GM12878 (cell line): ENCODE measurements around the gene TMEM98.

ENCODE experiments used
- CEBPB ChIP-seq, 2 experiments: fragments of 150-350 bp in 1 of 2; IDR thresholded peaks; 2 replicates each; pipeline ENCODE4 v1.6.1; 2012 to 2014; ENCODE audit warnings: low read depth in 2 of 2, low read length in 2 of 2, borderline replicate concordance in 1 of 2, inconsistent platforms in 1 of 2
- CHD1 ChIP-seq: IDR thresholded peaks from 2 replicates; pipeline ENCODE4 v1.6.1; 2012; ENCODE audit warnings: low read depth, low read length, improper control_type of control experiment
- CTCF ChIP-seq, 3 experiments: IDR thresholded peaks in 2 of 3; conservative IDR thresholded peaks in 1 of 3; 2 replicates each; pipeline ENCODE4 v1.5.1; 2011; ENCODE audit warnings: low read depth in 3 of 3, low read length in 3 of 3, mild to moderate bottlenecking in 3 of 3, control low read depth in 2 of 3, moderate library complexity in 2 of 3, inconsistent platforms in 1 of 3, mixed read lengths in 1 of 3; ENCODE audit not compliant: control insufficient read depth in 2 of 3, insufficient read depth in 1 of 3; ENCODE audit errors: extremely low read depth in 1 of 3
- ESRRA ChIP-seq: IDR thresholded peaks from 2 replicates; pipeline ENCODE4 v1.6.1; 2012; ENCODE audit warnings: mild to moderate bottlenecking, low read length, improper control_type of control experiment
- EZH2 ChIP-seq: IDR thresholded peaks from 2 replicates; pipeline ENCODE4 v1.6.1; 2012; ENCODE audit warnings: low read depth, mild to moderate bottlenecking, control low read depth, inconsistent platforms, low read length, borderline replicate concordance; ENCODE audit not compliant: control insufficient read depth
- NKRF ChIP-seq: fragments of 450-650 bp; conservative IDR thresholded peaks from 2 replicates; pipeline ENCODE4 v1.6.1; 2017; ENCODE audit warnings: mild to moderate bottlenecking, moderate library complexity
- POLR2AphosphoS2 ChIP-seq: IDR thresholded peaks from 2 replicates; pipeline ENCODE4 v1.6.1; 2011; ENCODE audit warnings: low read depth, mild to moderate bottlenecking, low read length, improper control_type of control experiment, moderate library complexity
- RFX5 ChIP-seq: IDR thresholded peaks from 2 replicates; pipeline ENCODE4 v1.6.1; 2011; ENCODE audit warnings: low read depth, low read length, improper control_type of control experiment
- SPI1 ChIP-seq: IDR thresholded peaks from 2 replicates; pipeline ENCODE4 v1.6.1; 2011; ENCODE audit warnings: low read depth, mild to moderate bottlenecking, low read length, moderate library complexity, borderline replicate concordance; ENCODE audit not compliant: insufficient read depth
- TCF7 ChIP-seq: IDR thresholded peaks from 2 replicates; pipeline ENCODE4 v1.6.1; 2014; ENCODE audit warnings: antibody characterized with exemption, borderline replicate concordance

GRCh38 chr17:32992321-32993033, 64.5 kb downstream of the TMEM98 start:
- TF ChIP-seq RFX5: no peak
- TF ChIP-seq POLR2AphosphoS2: no peak
- no peak for TF ChIP-seq CTCF (IDR thresholded peaks at IDR 0.05 in 2 of 3, conservative IDR thresholded peaks at IDR 0.05 in 1 of 3; ENCODE audit: control insufficient read depth in 2 of 3, extremely low read depth in 1 of 3, insufficient read depth in 1 of 3, low read depth in 3 of 3, low read length in 3 of 3)
- no peak for TF ChIP-seq ESRRA
- no peak for TF ChIP-seq CEBPB (IDR thresholded peaks at IDR 0.05; ENCODE audit: borderline replicate concordance in 1 of 2, low read depth in 2 of 2, low read length in 2 of 2)
- no peak for TF ChIP-seq NKRF
- TF ChIP-seq EZH2: no peak
- TF ChIP-seq CHD1: no peak
- TF ChIP-seq TCF7: no peak
- no peak for TF ChIP-seq SPI1
